GM19468 (cell line): ENCODE results near the gene APOL4.
"Not testable (repeated sequence)": the region's sequence is repeated elsewhere in the genome, so short reads cannot be mapped to it uniquely, and the experiment has no call there.

Source experiments
- ATAC-seq: cut with Tn5 transposase; IDR thresholded peaks from one replicate; pipeline ENCODE4 v1.9.1; 2021; ENCODE audit warnings: mild to moderate bottlenecking, moderate library complexity, moderate number of reproducible peaks; ENCODE audit not compliant: unreplicated experiment; ENCODE audit errors: extremely low read depth

The APOL4 gene, protein sequence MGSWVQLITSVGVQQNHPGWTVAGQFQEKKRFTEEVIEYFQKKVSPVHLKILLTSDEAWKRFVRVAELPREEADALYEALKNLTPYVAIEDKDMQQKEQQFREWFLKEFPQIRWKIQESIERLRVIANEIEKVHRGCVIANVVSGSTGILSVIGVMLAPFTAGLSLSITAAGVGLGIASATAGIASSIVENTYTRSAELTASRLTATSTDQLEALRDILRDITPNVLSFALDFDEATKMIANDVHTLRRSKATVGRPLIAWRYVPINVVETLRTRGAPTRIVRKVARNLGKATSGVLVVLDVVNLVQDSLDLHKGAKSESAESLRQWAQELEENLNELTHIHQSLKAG

DNA sequence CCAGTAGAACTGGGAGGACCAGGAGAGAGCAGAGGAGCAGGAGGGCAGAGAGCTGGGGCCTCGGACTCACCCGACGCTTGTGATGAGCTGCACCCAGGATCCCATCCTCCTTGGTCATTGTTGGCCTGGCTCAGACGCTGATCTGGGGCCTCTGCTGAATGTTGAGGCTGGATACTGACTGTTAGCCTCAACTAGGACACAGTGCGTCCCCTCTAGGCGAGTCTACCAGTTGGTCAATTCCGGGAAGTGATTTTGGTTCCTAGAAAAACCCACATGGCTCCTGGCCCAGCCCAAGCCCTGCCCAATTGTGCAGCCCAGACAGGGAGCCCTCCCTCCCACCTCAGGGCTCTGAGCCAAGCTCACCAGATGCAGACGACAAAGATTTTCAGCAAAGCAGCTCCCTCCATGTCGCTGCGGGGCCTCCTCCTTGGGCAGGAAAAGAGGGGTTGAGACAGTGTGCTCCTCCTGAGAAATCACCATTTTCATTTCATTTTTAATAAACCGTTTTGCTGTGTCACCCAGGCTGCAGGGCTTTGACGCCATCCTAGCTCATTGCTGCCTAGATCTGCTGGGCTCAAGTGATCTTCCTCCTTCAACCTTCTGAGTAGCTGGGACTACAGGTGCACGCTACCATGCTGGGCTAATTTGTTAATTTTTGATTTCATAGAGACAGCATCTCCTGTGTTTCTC, at the start of gene APOL4:
Gene APOL4 (minus strand): TSS at position 180 of the 690 bp plus-strand sequence. CDS start 75 bp downstream, at position 105.
- ATAC-seq, result no peak

DNA sequence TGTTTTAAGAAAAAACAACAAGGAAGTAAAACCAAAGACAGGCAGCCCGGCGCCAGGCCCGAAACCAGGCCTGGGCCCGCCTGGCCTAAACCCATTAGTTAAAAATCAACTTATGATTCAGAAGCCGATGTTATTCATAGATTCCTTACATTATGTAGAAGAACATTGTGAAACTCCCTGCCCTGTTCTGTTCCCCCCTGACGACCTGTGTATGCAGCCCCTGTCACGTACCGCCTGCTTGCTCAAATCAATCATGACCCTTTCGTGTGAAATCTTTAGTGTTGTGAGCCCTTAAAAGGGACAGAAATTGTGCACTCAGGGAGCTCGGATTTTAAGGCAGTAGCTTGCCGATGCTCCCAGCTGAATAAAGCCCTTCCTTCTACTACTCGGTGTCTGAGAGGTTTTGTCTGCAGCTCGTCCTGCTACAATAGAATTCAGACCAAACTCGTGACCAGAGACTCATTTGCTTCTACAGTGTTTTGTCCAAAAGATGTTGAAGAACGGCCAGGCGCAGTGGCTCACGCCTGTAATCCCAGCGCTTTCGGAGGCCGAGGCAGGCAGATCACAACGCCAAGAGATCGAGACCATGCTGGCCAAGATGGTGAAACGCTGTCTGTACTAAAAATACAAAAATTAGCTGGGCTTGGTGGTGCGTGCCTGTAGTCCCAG, 48.8 kb upstream of the APOL4 start:
- not testable (repeated sequence) for ATAC-seq

- ATAC-seq, result no peak
Measured at GRCh38 chr22:36249160-36249559, 47.6 kb upstream of the APOL4 start.

- no peak for ATAC-seq
Measured at GRCh38 chr22:36247955-36248354, 46.3 kb upstream of the APOL4 start.

DNA sequence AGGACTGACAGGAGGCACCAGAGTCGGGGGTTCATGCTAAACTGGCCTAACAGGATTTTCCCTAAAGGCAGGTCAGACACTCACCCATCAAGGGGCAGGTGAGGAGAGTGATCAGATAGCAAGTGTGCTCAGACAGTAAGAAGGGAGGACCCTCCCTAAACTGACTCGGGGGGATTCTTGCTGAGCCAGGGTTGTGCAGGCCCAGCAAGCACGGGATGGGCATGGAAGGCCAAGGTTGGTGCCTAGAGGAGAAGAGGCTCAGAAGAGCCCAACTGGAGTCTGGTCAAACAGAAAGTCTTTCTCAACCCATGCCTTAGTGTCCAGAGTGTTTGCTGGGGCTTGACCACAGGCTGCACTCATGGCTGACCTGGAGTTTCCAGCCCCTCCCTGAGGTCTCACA, 45.1 kb upstream of the APOL4 start:
- no peak for ATAC-seq

DNA sequence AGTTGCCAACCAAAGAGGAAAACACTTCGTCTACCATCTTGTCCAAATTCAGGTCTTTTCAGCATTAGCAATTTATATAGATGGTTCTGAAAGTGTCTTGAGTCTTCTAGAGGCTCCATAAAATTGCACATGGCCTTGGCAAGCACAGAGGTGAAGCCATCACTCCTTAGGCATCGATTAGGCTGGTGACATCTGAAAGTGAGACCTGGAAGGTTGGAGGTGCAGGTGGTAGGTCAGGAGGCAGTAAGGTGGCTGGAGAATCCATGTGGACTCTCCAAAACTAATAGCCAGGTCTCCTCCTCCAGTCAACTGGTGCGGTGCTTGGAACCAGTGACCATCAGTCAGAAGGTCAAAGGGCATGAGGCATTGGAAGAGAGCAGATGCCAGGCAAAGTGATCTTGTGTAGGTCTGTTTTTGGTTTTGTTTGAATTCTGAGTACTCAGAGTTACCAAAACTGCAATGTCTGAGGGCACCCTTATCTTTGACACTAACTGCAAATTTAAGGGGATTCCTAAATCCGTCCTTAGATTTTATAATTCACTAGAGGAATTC, 44.3 kb upstream of the APOL4 start:
- ATAC-seq, result no peak

GRCh38 chr22:36244522-36245391, 43.1 kb upstream of the APOL4 start:
- ATAC-seq, result no peak

DNA sequence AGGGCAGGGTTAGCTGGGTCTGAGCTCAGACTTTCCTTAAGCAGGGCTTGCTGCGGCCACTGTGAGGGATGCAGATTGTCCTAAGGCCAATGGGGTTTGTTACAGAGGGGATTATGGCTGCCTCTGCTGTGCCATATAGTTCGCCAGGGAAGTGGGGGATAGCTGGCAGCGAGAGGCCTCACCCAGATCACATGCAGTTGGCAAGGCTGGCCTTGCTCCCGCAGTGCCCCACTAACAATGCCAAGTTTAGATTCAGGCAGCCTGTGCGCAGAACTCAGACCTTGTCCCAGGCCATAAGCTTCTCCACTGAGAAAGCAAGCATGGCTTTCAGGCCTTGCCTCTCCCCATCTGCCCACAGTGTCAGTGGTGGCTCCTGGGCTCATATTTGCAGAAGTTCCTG, 42.4 kb upstream of the APOL4 start:
- ATAC-seq, result no peak

DNA sequence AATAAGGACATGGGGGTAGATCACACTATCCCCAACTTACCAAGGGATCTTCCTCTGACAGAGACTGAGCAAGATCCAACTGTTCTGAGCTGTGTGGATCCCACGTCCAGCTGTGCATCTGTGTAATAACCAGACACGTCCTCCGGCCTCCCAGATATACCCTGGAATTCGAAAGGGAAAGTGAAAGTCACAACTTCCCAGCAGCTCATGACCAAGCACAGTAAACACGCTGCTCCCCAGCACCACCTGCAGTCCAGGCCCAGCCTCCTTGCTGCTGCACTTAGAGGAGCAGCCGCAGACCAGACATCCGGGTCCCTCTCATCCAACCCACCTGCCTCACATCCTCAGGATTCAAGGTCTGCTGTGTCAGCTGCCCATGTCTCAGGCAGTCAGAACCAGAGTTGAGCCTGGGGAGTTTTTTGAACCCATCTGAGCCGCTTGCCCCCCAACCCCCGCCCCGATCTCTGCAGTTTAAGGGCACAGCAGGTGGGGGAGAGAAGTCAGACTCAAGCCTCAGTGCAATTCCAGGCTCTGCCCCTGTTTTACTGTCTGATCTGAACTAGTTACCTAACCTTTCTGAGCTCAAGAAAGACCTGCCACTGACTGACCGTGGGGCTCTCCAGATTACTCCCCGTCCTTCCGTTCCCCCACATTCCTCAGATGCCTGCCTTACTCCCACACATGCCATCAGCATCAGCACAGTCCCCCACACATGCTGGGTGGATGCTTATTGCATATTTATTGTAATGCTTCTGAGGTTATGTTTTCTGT, 38.0 kb upstream of the APOL4 start, which contains the start of gene APOL2:
Gene APOL2 (minus strand): TSS at position 127 of the 771 bp plus-strand sequence. CDS start 6,365 bp downstream, outside the sequence.
- peak; percentile 89 for ATAC-seq

GRCh38 chr22:36239150-36239400, 37.5 kb upstream of the APOL4 start:
- no peak for ATAC-seq

DNA sequence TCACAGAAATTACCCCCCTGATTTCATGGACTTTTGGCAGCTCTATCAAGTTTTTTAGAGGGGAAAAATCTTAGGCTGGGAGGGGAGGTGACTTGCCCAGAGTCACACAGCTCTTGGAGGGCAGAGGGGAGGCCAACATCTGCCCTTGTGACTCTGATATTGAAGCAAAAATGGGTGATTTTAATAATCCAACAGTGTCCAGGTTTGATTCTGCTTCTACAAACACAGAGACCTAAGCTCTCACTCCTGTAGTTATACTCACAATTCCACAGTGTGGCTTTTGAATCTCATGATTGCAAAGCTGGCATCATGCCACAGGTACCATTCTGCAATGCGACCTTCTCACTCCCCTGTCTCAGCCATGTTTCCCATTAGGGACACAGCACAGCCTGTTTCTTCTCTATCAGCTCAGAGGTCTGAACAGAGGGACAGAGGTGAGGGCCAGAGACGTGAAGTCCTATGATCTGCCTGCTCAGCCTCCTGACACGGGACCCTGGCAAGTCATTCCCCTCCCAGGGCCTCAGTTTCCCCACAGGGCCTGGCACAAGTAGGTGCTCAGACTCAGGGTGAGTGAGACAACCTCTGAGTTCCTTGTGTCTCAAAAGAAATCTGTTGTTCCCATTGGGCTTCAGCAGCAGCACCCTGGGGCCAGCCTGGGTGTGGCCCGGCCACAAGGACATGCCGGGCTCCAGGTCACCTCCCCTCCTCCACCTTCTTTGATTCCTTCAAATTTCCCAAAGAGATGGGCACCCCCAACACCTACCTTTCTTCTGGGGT, 37.0 kb upstream of the APOL4 start:
- no peak for ATAC-seq

GRCh38 chr22:36237462-36238372, 36.1 kb upstream of the APOL4 start:
- no peak for ATAC-seq

GRCh38 chr22:36236388-36237319, 35.0 kb upstream of the APOL4 start:
- ATAC-seq, result no peak

DNA sequence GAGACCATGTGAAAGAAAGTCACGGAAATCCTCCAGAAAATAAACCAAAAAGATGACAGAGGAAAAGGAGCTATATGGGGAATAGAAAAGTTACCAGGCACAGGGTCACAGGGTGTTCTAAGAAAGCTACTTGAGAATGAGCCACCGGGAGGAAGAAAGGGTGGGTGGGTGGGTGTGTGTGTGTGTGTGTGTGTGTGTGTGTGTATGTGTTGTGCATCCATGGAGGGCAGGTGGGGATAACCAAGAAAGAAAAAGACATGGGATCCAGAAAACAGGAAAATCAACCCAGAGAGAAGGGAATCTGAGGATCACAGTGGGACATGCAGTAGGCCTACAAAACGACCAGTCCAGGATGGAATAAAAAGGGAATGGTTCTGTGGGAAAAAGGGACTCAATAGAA, 34.0 kb upstream of the APOL4 start:
- ATAC-seq, result no peak

DNA sequence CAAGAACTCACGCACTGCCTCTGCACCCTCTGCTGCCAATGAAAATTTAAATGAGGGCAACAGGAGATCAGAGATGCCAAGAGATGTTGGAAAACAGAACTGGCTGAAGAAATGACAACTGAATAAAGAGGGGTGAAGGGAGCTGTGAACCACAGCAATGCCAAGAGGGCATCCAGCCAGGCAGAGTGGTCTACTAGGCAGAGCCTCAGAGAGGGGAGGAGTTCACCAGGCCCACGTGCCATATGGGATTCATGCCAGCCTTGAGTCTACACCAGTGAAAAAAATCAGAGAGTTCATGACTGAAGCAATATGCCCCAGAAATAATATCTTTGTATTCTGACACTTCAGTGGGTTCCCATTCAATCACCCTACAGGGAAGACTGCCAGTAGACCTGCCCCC, 33.3 kb upstream of the APOL4 start:
- ATAC-seq, result no peak

DNA sequence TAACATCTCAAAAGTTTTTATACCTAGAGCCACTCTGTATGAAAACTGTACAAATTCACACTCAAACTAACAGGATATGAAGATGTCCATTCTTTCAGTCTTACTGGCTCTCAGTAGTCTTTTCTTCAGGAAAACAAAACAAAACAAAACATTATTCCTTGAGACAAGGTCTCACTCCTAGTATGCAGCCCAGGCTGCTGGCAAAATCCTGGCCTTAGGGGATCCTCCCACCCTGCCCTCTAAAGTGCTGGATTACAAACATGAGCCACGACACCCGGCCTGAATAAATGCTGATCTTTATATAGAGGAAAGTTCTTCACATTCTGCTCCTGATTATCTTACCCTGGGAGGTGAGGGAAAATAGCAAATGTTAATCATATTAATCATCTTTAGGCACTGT, 32.6 kb upstream of the APOL4 start:
- no peak for ATAC-seq

DNA sequence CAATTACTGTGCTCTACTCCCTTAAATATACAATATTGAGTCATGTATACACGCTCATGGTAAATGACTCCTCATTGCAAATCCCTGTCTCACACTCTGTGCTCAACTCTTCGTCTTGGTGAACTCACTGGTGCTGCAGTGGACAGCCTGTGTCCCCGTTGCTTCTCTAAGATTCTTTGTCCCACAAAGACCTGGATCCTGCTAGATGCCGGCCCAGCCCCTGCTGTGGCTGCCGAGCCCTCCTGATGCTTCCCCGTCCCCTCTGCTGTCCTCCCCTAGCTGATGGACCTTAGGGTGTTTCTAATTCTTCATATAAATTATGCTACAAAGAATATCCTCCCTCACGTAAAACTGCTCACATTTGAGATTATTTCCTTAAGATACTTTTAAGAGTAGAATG, 32.2 kb upstream of the APOL4 start:
- ATAC-seq, result no peak
